ENCODE results near the gene GAB2.

GRCh38 chr11:78314762-78315161 lies 102.9 kb downstream of the GAB2 start:
- TF ChIP-seq CTCF (IDR thresholded peaks at IDR 0.05), result no peak
- TF ChIP-seq POLR2A (IDR thresholded peaks at IDR 0.05), result no peak

All from thyroid gland (tissue), 4 donors.